ENCODE data around the gene FTCDNL1.

FTCDNL1 gene

DNA sequence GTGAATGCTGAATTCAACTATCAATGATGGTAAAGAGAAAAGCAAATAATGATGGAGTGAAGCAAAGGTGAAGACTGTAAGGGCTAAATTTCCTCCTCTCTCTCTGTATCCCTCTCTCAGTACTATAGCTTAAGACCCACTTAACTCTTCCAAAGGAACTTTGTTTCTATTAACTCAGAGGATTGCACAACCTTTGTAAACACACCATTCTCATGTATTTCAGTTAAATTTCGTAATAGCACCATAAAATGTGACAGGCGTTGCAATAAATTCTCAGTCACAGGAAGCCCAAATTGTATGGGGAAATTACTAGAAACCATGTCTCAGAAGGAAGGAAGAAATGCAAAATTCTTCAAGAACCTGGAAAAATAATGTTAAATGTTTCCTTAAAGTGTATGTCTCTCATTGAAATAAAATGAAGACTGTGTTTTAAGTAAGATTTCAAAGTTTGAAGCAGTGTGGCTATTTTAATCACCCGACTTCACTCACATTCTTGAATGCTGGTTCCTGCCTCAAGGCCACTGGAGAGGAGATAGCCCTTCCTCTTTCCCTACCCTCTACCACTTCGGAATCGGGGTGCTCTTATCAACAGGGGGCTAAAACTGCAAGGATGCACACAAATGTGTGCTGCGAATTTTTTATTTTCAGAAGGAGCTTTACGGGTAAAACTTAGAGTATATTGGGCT is 112.1 kb downstream of the FTCDNL1 start:
- no peak for DNase-seq

DNA sequence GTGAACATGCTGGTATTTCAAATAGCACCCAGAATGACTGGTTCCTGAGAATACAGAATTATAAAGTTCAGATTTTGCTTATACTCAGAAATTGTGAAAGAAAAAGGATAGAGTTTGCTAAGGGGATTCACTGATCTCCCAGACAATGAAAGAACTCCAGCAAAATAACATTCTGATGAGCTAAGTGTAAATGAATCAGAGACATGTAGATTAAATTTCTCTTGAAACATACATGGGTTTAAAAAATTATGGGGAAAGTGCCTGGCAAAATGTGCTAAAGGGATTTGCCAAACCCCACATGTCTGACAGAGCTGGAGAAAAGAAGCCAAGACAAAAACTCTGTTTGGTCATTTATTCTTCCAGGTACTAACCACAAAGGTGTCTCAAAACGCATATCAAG is 116.3 kb downstream of the FTCDNL1 start:
- no peak for DNase-seq

DNA sequence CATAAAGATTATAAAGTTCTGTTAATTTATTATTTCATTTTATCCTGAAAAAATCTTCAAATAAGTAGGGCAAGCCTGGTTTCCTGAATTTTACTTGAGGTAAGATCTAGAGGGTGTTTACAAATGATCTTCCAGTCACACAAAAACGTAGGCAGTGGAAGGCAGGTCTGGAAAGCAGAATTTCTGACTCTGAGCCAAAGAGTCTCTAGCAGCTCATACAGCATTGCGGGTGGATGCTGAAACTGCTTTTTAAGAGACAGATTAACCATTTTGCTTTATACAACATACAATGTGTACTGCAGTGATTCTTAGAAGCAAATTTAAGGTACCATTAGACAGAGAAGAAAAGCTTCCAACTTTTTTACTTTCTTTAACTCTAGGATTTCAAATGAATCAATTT is 117.0 kb downstream of the FTCDNL1 start:
- DNase-seq: no peak

DNA sequence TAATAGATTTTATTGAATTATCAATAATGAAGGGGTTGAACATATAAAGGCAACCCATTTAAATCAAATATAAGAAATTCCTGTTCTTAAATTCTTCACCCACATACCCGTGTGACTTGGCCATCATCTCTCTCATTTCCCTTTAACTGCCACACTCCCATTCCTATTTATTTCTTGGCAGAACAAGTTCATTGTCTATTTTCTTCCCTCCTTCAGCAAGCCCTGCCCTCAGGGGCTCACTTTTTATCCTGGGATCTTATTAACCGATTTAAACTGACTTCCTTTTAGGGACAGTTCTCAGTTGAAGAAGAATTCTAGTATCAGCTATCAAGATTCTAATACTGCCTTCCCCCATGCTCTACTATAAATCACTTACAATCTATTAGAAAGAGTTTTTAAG is 123.2 kb downstream of the FTCDNL1 start:
- DNase-seq: no peak

DNA sequence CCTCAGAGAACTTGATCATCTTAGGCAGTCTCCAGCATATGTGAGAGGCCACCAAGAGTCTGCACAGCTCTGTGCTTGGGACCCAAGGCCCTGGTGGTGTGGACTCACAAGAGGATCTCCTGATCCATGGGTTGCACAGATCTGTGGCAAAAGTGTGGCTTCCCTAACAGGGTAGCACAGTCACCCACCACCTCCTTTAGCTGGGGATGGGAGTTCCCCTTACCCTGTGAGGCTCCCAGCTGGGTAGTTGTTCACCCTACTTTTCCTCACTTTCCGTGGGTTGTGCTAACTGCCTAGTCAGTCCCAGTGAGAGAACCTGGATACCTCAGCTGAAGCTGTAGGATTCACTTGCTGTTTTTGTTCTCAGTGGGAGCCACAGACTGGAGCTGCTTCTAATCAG is 123.7 kb downstream of the FTCDNL1 start:
- no peak for DNase-seq

DNA sequence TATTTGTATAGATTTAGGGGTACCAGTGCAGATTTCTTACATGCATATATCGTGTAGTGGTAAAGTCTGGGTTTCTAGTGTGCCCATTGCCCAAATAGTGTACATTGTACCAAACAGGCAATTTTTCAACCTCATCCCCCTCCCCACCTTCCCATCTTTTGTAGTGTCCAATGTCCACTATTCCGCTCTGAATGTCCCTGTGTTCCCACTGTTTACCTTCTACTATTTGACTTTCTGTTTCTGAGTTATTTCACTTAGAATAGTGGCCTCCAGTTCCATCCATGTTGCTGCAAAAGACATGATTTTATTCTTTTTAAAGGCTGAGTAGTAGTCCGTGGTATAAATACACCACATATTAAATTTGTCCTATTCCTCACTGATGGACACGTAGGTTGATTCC is 132.9 kb downstream of the FTCDNL1 start:
- no peak for DNase-seq

DNA sequence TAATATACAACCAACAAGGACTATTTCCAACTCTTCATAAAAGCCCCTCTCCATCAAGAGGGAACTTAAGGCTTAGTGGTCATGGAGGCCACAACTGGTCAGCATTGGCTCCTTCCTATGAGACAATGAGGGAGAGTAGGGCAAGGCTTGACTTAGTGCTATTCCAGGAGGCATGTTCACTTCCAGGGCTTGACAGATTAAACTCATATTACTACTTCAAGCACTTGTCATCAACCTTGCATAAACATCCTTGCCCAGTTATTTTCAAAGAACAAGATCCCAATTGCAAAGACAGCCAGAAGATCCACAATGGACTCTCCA is 133.4 kb downstream of the FTCDNL1 start:
- no peak for DNase-seq

DNA sequence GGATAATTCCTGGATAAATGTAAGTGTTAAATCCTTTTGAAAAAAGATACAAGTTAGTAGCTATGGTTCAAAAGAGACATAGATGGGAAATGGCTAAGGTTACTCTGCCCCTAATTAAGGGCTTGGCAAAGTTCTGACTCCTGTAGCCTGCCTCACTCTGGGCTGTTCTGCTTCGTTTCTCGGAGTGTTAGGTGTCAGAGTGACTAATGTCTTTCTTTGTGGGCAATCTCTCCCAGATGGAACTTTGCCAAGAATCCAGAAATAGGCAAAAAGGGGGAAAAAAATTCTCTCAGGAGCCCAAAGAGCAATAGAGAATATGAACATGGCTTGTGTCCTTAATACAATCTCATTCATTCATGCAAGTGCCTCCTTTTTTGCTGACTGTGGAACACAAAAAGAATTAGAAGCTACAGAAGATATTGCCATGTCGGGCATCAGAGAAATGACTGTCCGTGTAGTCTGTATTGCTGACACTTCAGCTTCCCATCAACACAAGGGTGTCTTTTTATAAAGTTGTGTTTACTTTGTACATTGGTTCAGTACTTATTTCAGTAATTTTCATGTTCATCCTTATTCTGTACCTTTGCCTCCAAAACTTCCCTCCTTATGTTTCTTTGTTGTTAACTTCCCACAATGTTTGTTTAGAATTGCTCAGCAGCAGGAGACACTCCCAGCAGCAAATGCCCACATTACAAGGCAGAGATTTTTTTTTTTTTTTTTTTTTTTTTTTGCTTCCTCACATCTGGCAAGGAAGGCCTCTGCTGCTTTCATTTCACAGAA is 134.0 kb downstream of the FTCDNL1 start:
- no peak for DNase-seq

DNA sequence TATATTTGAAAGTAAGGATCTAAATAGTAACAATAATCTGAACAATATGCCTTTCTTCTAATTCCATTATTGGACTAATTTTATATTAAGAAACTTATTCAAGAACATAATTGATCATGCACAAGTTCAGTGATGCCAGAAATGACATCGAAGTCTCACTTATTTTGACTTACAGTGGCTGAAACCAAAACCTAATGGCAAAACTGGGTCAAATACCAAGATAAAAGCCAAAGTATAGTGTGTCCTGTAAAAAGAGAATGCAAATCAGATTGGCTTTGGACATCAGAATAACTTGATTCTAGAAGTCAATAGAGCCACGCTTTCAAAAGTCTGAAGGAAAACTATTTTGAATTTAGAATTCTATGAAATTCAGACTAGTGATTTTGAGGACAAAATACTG is 137.2 kb downstream of the FTCDNL1 start:
- DNase-seq: no peak

DNA sequence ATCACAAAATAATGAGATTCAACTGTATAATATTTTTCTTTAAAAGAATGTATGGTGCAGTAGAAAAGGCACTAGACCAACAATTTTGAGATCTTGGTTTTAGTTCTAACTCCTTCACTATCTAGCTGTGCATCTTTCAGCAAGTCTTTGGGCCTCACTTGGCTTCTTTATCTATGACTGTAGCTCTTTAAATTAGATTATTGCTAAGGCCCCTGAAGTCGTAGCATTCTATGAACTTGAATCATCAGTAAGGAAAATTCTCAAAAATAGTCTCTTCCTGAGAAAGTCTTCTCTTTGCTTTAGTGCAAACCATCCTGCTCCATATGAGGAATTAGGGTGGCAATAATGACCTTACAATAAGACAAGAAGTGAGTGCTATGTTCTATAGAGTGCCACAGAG is 140.4 kb downstream of the FTCDNL1 start:
- DNase-seq: no peak
